HepG2 (cell line): ENCODE measurements around the gene SEMA7A. TPM values are rescaled to one million over a fixed set of nuclear protein-coding genes. Genes with fewer than 3 reads are reported as not detected.

Experiments
- ETV5 ChIP-seq: IDR thresholded peaks from 2 replicates; pipeline ENCODE4 v1.6.1; 2018; ENCODE audit warnings: missing biosample characterization, missing genetic modification reagents, inconsistent platforms, borderline replicate concordance
- GATA4 ChIP-seq: sonication (generic); IDR thresholded peaks from 2 replicates; pipeline ENCODE4 v1.6.1; 2016; ENCODE audit warnings: antibody characterized with exemption, low read depth, borderline replicate concordance
- GPN1 ChIP-seq: sonication (generic); formaldehyde crosslinking; IDR thresholded peaks from 2 replicates; pipeline ENCODE4 v1.5.1; 2020; ENCODE audit warnings: missing genetic modification reagents, borderline replicate concordance
- IKZF4 ChIP-seq: sonication (generic); formaldehyde crosslinking; IDR thresholded peaks from 2 replicates; pipeline ENCODE4 v1.5.1; 2020; ENCODE audit warnings: borderline replicate concordance, mild to moderate bottlenecking, low read depth, missing genetic modification reagents; ENCODE audit errors: not compliant biosample characterization
- SAFB2 ChIP-seq: sonication (generic); formaldehyde crosslinking; IDR thresholded peaks from 2 replicates; pipeline ENCODE4 v1.5.1; 2020; ENCODE audit warnings: missing genetic modification reagents, low read depth, mild to moderate bottlenecking, borderline replicate concordance
- SRY ChIP-seq: sonication (generic); formaldehyde crosslinking; IDR thresholded peaks from 2 replicates; pipeline ENCODE4 v1.8.0; 2022; ENCODE audit warnings: mild to moderate bottlenecking, missing genetic modification reagents
- TARDBP ChIP-seq: sonication (generic); formaldehyde crosslinking; IDR thresholded peaks from 2 replicates; pipeline ENCODE4 v1.8.0; 2022; ENCODE audit warnings: mild to moderate bottlenecking, missing genetic modification reagents
- ZFP90 ChIP-seq: sonication (generic); formaldehyde crosslinking; IDR thresholded peaks from 2 replicates; pipeline ENCODE4 v1.8.0; 2022; ENCODE audit warnings: missing genetic modification reagents, mild to moderate bottlenecking, inconsistent platforms, borderline replicate concordance
- ZNF274 ChIP-seq: sonication (generic); formaldehyde crosslinking; IDR thresholded peaks from 2 replicates; pipeline ENCODE4 v1.5.1; 2020; ENCODE audit warnings: mild to moderate bottlenecking, missing genetic modification reagents
- ZNF383 ChIP-seq: sonication (generic); formaldehyde crosslinking; IDR thresholded peaks from 2 replicates; pipeline ENCODE4 v1.4.0; 2020; ENCODE audit warnings: missing genetic modification reagents, mild to moderate bottlenecking, borderline replicate concordance
- ZNF569 ChIP-seq: sonication (generic); formaldehyde crosslinking; IDR thresholded peaks from 2 replicates; pipeline ENCODE4 v1.5.0; 2020; ENCODE audit warnings: mild to moderate bottlenecking, missing genetic modification reagents, moderate library complexity, borderline replicate concordance
- ZNF878 ChIP-seq: sonication (generic); formaldehyde crosslinking; IDR thresholded peaks from 2 replicates; pipeline ENCODE4 v1.8.1; 2023; ENCODE audit warnings: mild to moderate bottlenecking, missing genetic modification reagents, moderate library complexity
- ZSCAN31 ChIP-seq: sonication (generic); formaldehyde crosslinking; IDR thresholded peaks from 2 replicates; pipeline ENCODE4 v1.5.0; 2020; ENCODE audit warnings: low read depth, mild to moderate bottlenecking, missing genetic modification reagents
- polyA plus RNA-seq, 8 experiments: library from polyadenylated mRNA; depleted of rRNA in 3 of 8; stranded (reverse) in 7 of 8; unstranded in 1 of 8; fragments of >200 nt; fragmentation: Illumina TruSeq in 4 of 8; extraction: Trizol in 4 of 8; gene quantifications; 2 replicates each; pipeline versions ENCODE4 v1.2.1 to v1.2.3, GENCODE V29; 2011 to 2016; ENCODE audit warnings: low read depth in 4 of 8, missing spikeins in 1 of 8, mixed read lengths in 1 of 8; ENCODE audit not compliant: insufficient read depth in 1 of 8
- total RNA-seq, 5 experiments: library from RNA; depleted of rRNA; stranded (reverse); fragments of >200 nt; fragmentation: Illumina TruSeq; extraction: Trizol; gene quantifications; 2 replicates each; pipeline ENCODE4 v1.2.3, GENCODE V29; 2016; ENCODE audit warnings: low read depth in 1 of 5
- TF ChIP-seq, protein P1 (sequence below): sonication (generic); formaldehyde crosslinking; IDR thresholded peaks from 2 replicates; pipeline ENCODE4 v1.5.1; 2020; ENCODE audit warnings: mild to moderate bottlenecking, missing genetic modification reagents, moderate library complexity
- TF ChIP-seq, protein P2 (sequence below): sonication (generic); formaldehyde crosslinking; IDR thresholded peaks from 2 replicates; pipeline ENCODE4 v1.8.0; 2022; ENCODE audit warnings: mild to moderate bottlenecking, missing genetic modification reagents, moderate library complexity
- TF ChIP-seq, protein P3 (sequence below): sonication (generic); formaldehyde crosslinking; IDR thresholded peaks from 2 replicates; pipeline ENCODE4 v1.4.0; 2020; ENCODE audit warnings: missing genetic modification reagents

Gene SEMA7A
- total and polyA plus RNA-seq, 2 of the 13 experiments (the other 11 are each of a cell fraction or from before 2014, with no cell fraction given): 9.0 to 15.8 TPM

DNA sequence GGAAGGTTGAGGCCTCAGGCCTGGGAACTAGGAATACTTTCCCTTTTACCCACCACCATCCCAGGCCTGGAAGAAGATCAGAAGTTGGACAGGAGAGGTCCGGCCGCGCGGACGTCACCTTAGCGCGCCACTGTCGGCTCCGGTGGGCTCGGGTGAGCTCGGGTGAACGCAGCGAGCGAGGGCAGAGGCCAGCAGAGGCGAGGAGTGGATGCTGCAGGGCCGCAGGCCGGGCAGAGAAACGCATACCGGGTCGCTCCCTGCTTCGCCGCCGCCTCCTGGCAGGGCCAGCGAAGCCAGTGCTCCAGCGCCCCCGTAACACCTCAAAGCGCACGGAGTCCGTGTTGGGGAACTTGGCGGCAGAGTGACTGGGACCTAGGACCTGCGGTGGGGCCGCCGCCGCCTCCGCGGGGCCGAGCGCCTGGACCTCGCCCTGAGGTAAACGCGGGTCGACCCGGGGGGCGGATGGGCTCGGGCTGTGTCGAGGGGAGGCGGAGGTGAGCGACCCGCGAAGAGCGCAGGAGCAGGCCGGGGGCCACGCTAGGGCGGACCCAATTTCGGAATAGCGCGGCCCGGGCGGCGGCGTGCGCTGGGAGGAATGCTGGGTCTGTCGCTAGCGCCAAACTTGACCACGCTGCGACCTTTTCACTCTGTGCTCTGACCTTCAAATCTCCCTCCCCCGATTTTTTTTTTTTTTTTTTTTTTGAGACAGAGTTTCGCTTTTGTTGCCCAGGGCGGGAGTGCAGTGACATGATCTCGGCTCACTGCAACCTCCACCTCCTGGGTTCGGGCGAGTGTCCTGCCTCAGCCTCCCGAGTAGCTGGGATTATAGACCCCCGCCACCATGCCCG is 67.9 kb downstream of the SEMA7A start (continued):
- TF ChIP-seq ZNF569 (CRISPR knock-in tag): no peak
- TF ChIP-seq SRY (CRISPR knock-in tag): 0 out of 2 replicates have a peak, but pooled peaks have one; percentile 39
- TF ChIP-seq ETV5 (CRISPR knock-in tag): no peak
- no peak for TF ChIP-seq ZNF383 (CRISPR knock-in tag)
- no peak for TF ChIP-seq ZFP90 (CRISPR knock-in tag)
- TF ChIP-seq ZNF878 (CRISPR knock-in tag): no peak
- no peak for TF ChIP-seq GPN1
- TF ChIP-seq SAFB2: 0 out of 2 replicates have a peak, but pooled peaks have one; percentile 17
- peak; percentile 62 for TF ChIP-seq IKZF4 (CRISPR knock-in tag)
- TF ChIP-seq, protein P1, sequence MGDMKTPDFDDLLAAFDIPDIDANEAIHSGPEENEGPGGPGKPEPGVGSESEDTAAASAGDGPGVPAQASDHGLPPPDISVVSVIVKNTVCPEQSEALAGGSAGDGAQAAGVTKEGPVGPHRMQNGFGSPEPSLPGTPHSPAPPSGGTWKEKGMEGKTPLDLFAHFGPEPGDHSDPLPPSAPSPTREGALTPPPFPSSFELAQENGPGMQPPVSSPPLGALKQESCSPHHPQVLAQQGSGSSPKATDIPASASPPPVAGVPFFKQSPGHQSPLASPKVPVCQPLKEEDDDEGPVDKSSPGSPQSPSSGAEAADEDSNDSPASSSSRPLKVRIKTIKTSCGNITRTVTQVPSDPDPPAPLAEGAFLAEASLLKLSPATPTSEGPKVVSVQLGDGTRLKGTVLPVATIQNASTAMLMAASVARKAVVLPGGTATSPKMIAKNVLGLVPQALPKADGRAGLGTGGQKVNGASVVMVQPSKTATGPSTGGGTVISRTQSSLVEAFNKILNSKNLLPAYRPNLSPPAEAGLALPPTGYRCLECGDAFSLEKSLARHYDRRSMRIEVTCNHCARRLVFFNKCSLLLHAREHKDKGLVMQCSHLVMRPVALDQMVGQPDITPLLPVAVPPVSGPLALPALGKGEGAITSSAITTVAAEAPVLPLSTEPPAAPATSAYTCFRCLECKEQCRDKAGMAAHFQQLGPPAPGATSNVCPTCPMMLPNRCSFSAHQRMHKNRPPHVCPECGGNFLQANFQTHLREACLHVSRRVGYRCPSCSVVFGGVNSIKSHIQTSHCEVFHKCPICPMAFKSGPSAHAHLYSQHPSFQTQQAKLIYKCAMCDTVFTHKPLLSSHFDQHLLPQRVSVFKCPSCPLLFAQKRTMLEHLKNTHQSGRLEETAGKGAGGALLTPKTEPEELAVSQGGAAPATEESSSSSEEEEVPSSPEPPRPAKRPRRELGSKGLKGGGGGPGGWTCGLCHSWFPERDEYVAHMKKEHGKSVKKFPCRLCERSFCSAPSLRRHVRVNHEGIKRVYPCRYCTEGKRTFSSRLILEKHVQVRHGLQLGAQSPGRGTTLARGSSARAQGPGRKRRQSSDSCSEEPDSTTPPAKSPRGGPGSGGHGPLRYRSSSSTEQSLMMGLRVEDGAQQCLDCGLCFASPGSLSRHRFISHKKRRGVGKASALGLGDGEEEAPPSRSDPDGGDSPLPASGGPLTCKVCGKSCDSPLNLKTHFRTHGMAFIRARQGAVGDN: peak; percentile 90
- TF ChIP-seq TARDBP (CRISPR knock-in tag): peak; percentile 36; the same call in 1 of the 2 replicates
- TF ChIP-seq ZNF274 (CRISPR knock-in tag): peak; percentile 82; the same call in 1 of the 2 replicates
- TF ChIP-seq, protein P2, sequence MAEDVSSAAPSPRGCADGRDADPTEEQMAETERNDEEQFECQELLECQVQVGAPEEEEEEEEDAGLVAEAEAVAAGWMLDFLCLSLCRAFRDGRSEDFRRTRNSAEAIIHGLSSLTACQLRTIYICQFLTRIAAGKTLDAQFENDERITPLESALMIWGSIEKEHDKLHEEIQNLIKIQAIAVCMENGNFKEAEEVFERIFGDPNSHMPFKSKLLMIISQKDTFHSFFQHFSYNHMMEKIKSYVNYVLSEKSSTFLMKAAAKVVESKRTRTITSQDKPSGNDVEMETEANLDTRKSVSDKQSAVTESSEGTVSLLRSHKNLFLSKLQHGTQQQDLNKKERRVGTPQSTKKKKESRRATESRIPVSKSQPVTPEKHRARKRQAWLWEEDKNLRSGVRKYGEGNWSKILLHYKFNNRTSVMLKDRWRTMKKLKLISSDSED (CRISPR knock-in tag): 0 out of 2 replicates have a peak, but pooled peaks have one; percentile 31
- TF ChIP-seq, protein P3, sequence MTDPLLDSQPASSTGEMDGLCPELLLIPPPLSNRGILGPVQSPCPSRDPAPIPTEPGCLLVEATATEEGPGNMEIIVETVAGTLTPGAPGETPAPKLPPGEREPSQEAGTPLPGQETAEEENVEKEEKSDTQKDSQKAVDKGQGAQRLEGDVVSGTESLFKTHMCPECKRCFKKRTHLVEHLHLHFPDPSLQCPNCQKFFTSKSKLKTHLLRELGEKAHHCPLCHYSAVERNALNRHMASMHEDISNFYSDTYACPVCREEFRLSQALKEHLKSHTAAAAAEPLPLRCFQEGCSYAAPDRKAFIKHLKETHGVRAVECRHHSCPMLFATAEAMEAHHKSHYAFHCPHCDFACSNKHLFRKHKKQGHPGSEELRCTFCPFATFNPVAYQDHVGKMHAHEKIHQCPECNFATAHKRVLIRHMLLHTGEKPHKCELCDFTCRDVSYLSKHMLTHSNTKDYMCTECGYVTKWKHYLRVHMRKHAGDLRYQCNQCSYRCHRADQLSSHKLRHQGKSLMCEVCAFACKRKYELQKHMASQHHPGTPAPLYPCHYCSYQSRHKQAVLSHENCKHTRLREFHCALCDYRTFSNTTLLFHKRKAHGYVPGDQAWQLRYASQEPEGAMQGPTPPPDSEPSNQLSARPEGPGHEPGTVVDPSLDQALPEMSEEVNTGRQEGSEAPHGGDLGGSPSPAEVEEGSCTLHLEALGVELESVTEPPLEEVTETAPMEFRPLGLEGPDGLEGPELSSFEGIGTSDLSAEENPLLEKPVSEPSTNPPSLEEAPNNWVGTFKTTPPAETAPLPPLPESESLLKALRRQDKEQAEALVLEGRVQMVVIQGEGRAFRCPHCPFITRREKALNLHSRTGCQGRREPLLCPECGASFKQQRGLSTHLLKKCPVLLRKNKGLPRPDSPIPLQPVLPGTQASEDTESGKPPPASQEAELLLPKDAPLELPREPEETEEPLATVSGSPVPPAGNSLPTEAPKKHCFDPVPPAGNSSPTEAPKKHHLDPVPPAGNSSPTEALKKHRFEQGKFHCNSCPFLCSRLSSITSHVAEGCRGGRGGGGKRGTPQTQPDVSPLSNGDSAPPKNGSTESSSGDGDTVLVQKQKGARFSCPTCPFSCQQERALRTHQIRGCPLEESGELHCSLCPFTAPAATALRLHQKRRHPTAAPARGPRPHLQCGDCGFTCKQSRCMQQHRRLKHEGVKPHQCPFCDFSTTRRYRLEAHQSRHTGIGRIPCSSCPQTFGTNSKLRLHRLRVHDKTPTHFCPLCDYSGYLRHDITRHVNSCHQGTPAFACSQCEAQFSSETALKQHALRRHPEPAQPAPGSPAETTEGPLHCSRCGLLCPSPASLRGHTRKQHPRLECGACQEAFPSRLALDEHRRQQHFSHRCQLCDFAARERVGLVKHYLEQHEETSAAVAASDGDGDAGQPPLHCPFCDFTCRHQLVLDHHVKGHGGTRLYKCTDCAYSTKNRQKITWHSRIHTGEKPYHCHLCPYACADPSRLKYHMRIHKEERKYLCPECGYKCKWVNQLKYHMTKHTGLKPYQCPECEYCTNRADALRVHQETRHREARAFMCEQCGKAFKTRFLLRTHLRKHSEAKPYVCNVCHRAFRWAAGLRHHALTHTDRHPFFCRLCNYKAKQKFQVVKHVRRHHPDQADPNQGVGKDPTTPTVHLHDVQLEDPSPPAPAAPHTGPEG (CRISPR knock-in tag): 0 out of 2 replicates have a peak, but pooled peaks have one; percentile 21
- no peak for TF ChIP-seq GATA4
- TF ChIP-seq ZSCAN31 (CRISPR knock-in tag): 0 out of 2 replicates have a peak, but pooled peaks have one; percentile 30
